ENCODE measurements around the gene ATP1A3. TPM values are rescaled to one million over a fixed set of nuclear protein-coding genes. Genes with fewer than 3 reads are reported as not detected.

Gene ATP1A3
- total and polyA plus RNA-seq, 8 donors = 0.12 to 0.45 (median 0.29) TPM; not detected in 5

DNA sequence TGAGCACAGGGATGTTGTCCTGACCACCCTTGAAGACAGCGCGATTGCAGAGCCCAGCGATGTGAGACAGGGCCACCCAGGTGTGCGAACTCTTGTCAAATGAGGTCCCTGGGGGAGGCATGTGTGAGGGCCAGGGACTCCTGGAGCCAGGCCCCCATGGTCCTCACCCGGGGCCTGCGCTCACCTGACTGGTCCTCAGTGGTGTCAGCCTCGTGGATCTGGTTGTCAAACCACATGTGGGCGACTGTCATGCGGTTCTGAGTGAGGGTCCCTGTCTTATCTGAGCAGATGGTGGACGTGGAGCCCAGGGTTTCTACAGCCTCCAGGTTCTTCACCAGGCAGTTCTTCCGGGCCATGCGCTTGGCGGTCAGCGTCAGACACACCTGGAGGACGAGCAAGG is 12.3 kb downstream of the ATP1A3 start:
- WGBS, 5 donors = 78 to 91% (median 79%) methylated on average over 6 to 15 of the region's 15 CpGs
- Histone ChIP-seq H3K9me3 (no peaks in the 10 kb centered on the region), H3K4me1 (no peaks in the 10 kb centered on the region), H3K27ac (no peak overlapping the region), H3K27me3 (peaks cover 0 to 6% (median 0%) of the 10 kb centered on the region in 3 donors), H3K4me3 (no peak overlapping the region), H3K36me3 (no peaks in the 10 kb centered on the region)
- DNase-seq = no peak
- TF ChIP-seq, protein P1, sequence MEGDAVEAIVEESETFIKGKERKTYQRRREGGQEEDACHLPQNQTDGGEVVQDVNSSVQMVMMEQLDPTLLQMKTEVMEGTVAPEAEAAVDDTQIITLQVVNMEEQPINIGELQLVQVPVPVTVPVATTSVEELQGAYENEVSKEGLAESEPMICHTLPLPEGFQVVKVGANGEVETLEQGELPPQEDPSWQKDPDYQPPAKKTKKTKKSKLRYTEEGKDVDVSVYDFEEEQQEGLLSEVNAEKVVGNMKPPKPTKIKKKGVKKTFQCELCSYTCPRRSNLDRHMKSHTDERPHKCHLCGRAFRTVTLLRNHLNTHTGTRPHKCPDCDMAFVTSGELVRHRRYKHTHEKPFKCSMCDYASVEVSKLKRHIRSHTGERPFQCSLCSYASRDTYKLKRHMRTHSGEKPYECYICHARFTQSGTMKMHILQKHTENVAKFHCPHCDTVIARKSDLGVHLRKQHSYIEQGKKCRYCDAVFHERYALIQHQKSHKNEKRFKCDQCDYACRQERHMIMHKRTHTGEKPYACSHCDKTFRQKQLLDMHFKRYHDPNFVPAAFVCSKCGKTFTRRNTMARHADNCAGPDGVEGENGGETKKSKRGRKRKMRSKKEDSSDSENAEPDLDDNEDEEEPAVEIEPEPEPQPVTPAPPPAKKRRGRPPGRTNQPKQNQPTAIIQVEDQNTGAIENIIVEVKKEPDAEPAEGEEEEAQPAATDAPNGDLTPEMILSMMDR (IDR thresholded peaks at IDR 0.05) = no peak
- no peak for TF ChIP-seq EP300 (IDR thresholded peaks at IDR 0.05)
- TF ChIP-seq POLR2A (IDR thresholded peaks at IDR 0.05) = no peak
- no peak for TF ChIP-seq POLR2AphosphoS5 (IDR thresholded peaks at IDR 0.05)
- intact Hi-C loops (cut with DNase I; ENCODE audit: low total_unique reads) = no loop called here

DNA sequence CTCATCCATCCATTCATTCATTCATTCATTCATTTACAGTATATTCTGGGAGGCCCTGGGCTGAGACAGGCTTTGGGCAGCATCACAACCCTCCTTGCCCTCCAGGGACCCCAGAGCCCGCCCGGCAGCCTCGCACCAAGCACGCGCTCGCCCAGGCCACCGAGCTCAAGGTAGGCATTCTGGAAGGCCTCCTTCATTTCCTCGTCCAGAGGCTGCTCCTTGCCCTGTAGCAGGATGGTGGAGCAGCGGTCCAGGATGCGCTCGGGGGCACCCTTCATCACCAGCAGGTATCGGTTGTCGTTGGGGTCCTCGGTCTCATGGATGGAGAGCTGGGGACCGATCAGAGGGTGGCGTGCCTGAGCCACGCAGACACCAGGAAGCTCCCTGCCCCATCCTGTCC is 15.6 kb downstream of the ATP1A3 start:
- Histone ChIP-seq H3K4me3 (no peak overlapping the region), H3K4me1 (no peaks in the 10 kb centered on the region), H3K9me3 (no peaks in the 10 kb centered on the region), H3K36me3 (no peaks in the 10 kb centered on the region), H3K27me3 (peaks cover 0 to 20% (median 0%) of the 10 kb centered on the region in 3 donors), H3K27ac (no peak overlapping the region)
- no peak for DNase-seq
- WGBS, 5 donors = 80 to 90% (median 87%) methylated on average over 17 of the region's 17 CpGs
- intact Hi-C loops (cut with DNase I; ENCODE audit: low total_unique reads) = no loop called here
- TF ChIP-seq POLR2A (IDR thresholded peaks at IDR 0.05) (no peak), POLR2AphosphoS5 (IDR thresholded peaks at IDR 0.05) (no peak), EP300 (IDR thresholded peaks at IDR 0.05) (no peak)
- TF ChIP-seq, protein P1 (IDR thresholded peaks at IDR 0.05) = no peak

DNA sequence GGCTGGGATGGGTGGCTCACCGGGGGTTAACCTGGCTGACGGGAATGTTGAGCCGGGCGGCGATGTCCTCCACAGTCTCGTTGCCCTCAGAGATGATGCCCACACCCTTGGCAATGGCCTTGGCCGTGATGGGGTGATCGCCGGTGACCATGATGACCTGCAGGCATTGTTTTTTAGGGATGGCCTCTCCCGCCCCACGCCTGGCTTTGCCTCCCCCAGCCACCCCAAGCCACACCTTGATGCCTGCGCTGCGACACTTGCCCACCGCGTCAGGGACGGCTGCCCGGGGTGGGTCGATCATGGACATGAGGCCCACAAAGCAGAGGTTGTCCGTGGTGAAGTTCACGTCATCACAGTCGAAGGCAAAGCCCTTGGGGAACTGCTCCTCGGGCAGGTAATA is 16.1 kb downstream of the ATP1A3 start:
- Histone ChIP-seq H3K9me3 (no peaks in the 10 kb centered on the region), H3K36me3 (no peaks in the 10 kb centered on the region), H3K4me3 (no peak overlapping the region), H3K27ac (no peak overlapping the region), H3K4me1 (no peaks in the 10 kb centered on the region), H3K27me3 (peaks cover 0 to 20% (median 0%) of the 10 kb centered on the region in 3 donors)
- DNase-seq = no peak
- 50 to 88% (median 80%) methylated on average over 9 to 22 of the region's 22 CpGs for WGBS, 5 donors
- intact Hi-C loops (cut with DNase I; ENCODE audit: low total_unique reads) = no loop called here
- TF ChIP-seq, protein P1 (IDR thresholded peaks at IDR 0.05) = no peak
- TF ChIP-seq EP300 (IDR thresholded peaks at IDR 0.05) = no peak
- no peak for TF ChIP-seq POLR2AphosphoS5 (IDR thresholded peaks at IDR 0.05)
- no peak for TF ChIP-seq POLR2A (IDR thresholded peaks at IDR 0.05)

DNA sequence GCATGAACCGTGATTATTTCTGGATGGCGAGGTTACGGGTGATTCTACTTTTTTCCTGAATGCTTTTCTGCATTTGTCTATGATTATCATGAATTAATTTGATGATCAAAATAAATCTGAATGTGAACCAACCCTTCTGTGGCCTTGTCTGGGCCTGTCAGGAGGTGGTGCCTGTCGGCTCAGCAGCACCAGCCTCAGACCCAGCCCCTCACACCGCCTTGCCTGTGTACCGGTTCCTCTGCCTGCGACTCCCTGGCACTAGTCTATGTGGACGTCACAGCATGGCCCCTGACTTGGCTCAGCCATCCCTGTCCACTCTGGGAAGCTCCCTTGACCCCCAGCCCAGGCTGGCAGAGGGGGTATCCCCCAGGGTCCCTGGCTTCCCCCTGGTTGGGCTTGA is 19.4 kb downstream of the ATP1A3 start:
- H3K4me1 ChIP-seq = no peaks in the 10 kb centered on the region
- WGBS, 5 donors = 71 to 80% (median 75%) methylated on average over 7 to 8 of the region's 8 CpGs
- H3K4me3 ChIP-seq = no peak overlapping the region
- H3K27ac ChIP-seq = no peak overlapping the region
- DNase-seq = no peak
- peaks cover 0 to 21% (median 3%) of the 10 kb centered on the region in 3 donors for H3K27me3 ChIP-seq
- no peaks in the 10 kb centered on the region for H3K9me3 ChIP-seq
- intact Hi-C loops (cut with DNase I; ENCODE audit: low total_unique reads) = no loop called here
- no peaks in the 10 kb centered on the region for H3K36me3 ChIP-seq
- TF ChIP-seq, protein P1 (IDR thresholded peaks at IDR 0.05) = no peak
- no peak for TF ChIP-seq EP300 (IDR thresholded peaks at IDR 0.05)
- TF ChIP-seq POLR2A (IDR thresholded peaks at IDR 0.05) = no peak
- TF ChIP-seq POLR2AphosphoS5 (IDR thresholded peaks at IDR 0.05) = no peak

All from stomach (tissue), 9 donors.